NCI-H345 (cell line): Measurements from ENCODE around the gene ARHGAP19.

Source experiments
- DNase-seq: peaks from one replicate; lab custom pipeline; 2025; lab: John Stamatoyannopoulos, UW

Gene ARHGAP19

DNA sequence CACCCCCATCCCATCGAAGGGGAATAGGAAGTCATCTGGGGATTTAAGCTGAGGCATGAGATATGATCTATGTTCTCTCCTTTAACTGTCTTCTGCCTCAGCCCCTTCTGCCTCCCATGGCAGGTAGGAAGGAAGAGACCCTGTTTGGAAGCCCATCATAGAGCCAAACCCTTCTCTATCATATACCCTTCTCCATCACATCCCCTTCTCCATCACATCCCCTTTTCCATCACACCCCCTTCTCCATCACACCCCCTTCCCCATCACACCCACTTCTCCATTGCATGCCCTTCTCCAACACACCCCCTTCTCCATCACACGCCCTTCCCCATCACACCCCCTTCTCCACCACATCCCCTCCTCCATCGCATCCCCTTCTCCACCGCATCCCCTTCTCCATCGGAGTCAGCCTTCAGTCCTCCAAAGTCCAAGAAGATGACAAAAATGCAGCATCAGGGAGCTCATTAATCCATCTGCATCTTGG is 99.4 kb downstream of the ARHGAP19 start:
- no peak for DNase-seq

DNA sequence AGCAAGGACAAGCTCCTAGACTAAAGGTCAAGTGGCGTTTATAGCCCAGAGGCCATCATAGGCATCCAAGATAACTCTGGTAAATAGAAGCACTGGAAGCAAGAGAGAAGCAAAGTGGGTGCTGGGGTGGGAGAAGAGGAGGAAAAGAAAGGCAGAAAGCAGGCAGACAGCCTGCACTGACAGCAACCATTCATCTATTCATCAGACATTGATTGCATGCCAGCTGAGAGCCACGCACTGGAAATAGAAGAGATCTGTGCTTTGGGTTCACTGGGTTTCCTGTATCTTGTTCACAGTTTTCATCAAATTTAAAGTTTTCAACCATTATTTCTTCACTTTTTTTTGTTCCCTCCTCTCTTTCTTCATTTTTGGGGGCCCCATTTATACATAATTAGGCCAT is 102.0 kb downstream of the ARHGAP19 start:
- no peak for DNase-seq

DNA sequence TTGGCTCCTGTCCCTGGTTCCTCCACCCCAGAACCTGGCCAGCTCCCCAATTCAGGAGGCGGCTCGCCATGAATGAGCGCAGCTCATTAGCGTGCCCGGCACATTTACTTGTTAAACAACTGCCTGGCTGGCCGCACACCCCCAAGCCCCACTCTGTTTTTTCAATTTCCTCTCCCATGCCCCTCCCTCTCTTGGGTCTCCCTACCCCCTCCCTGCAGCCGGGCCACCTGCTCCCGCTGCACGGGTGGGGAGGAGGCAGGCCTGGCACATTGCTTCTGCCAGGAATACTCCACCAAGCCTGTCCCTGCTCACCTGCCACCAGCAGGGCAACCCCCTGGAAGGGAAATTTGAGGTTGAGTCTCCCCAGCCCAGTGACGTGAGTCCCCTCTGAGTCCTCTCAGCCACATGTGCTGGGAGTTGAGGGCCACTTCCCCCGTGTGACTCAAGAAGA is 104.2 kb downstream of the ARHGAP19 start:
- DNase-seq, result peak; percentile 52

DNA sequence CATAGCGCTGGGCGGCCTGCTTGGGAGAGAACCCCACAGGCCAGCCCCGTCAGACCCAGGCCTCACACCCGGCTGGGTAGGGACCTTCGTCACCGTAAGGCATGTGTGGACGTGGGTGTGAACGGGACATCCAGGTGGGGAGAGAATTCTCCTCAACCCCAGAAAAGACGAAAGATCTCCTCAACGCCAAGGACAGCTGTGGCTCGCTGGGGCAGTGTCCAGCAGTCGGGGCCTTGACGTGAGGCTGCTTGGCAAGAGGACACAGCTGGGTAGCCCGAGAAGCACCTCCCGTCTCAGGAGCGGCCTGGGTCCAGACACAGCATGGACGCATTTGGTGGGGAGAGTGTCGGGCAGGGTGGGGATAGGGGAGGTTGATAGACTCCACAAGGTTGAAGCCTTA is 105.5 kb downstream of the ARHGAP19 start:
- no peak for DNase-seq

DNA sequence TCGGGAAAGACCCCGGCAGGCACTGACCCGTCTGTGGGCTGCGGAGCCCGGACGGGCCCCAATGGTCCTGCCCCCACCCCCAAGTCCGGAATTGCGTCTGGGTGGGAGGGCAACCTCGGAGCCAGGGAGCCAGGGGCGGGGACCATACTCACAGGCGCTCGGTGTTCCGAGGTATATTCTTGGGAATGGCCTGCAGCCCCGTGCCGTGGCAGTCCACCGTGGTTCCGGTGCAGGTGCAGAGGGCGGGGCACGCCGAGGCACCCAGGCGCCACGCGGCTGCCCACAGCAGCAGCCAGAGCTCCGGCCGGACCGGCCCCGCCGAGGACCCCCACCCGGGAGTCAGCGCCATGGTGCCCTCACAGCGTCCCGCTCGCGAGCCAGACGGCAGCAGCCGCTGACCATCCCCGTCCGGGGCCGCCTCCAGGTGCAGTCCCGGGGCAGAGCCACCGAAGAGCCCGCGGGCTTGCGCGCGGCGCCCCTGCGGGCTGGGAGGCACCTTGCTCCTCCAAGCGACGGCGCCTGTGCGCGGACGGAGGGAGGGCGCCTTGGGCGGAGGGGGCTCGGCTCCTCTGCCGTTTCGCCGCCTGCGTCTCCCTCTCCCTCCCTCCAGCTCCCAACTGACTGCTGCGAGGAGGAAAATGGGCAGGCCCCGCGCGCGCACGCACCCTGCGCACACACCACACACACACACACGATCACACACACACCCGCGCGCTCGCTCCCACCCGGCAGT is 106.9 kb downstream of the ARHGAP19 start, which contains the start of gene SLIT1:
Gene SLIT1 (minus strand): TSS at position 634 of the 733 bp plus-strand sequence. CDS start 285 bp downstream, at position 349.
- DNase-seq, result no peak

DNA sequence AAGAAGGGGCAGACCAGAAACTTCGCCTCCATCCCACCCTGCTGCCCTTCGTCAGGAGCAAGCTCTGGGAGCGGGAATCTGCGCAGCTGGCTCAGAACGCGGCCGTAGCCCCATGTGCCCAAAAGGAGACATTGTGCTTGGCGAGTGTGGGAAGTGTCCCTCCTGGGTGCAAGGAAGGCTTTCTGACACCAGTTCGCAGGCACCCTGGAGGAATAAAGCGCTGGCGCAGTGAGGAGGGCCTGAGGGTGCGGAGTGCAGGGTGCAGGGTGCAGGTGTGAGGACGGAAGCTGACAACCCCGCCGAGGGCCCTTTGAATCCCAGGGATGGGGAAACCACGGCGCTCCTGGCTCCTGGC is 107.5 kb downstream of the ARHGAP19 start:
- DNase-seq, result no peak

DNA sequence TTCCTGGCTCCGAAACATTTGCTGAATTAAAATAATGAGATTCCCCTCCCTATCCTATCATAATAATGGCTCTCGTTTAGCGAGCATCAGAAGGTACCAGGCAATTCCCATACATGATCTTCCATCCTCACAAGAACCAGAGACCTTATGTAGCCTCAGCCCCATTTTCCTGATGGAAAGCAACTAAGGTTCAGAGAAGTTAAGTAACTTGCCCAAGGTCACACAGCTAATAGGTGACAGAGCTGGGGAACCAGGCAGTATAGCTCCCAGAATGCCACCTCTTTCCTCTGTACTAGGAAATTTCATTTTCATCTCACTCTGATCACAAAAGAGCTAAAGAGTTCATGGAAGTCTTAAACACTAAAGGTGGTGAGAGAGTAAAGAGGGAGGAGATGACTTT is 109.1 kb downstream of the ARHGAP19 start:
- no peak for DNase-seq

DNA sequence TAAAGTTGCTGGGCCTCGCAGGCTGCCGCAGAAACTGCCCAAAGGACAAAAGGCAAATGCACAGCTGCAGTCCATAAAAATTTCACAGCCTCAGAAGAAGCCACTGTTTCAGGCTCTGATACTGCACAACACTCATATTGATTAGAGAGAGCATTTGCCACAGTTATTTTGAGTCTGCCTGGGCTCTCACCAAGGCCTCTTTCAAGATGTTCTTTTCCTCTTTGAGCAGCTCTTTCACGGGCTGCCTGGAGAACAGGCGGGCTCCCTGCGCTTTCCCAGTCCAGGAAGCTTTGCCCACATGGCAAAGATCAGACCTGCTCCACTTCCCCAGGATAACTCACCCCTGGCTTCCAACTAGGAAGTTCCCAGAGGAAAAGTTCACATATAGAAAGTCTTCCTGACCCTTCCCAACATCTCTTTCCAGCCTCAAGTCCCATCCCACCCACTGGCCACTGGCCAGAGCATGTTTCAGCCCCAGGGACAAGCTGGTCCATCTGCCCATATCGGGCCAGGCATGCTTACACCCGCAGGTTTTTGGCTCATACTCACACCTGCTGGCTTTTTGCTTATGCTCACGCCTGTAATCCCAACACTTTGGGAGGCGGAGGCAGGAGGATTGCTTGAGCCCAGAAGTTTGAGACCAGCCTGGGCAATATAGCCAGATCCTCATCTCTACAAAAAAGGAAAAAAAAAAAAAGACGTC is 110.0 kb downstream of the ARHGAP19 start:
- no peak for DNase-seq

DNA sequence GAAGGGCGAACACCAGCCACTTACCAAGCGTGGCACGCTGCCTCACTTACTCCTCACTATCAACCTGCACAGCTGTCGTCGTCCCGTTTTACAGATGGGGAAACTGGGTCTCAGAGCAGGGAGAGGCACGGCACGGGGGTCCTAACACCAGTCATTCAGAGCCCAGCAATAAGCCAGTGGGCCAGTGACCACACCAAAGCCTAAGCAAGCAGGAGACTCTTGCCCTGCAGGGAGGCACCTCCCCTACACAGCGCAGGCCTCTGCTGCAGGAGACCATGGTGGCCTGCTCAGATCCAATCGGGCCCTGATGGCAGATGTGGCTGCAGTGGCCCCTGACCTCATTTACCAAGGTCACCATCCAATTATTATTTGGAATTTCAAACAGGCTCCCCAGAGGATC is 111.5 kb downstream of the ARHGAP19 start:
- no peak for DNase-seq

DNA sequence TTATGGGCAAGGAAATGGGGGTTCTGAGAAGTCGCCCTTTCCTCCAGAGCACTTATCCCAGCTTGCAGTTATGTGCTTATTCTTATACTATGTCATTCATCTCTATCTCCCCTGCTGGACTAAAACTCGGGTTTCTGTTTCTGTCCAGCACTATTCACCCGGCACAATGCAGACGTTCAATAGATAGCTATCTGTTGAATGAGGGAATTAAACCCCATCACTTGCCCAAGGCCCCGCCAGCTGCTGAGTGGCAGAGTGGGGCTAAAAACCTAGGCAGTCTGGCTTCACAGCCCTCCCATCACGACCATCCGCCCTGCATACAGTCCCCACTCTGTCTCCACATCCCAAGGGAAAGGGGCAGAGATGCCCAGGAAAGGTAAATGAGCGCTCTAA is 112.1 kb downstream of the ARHGAP19 start:
- DNase-seq, result no peak

DNA sequence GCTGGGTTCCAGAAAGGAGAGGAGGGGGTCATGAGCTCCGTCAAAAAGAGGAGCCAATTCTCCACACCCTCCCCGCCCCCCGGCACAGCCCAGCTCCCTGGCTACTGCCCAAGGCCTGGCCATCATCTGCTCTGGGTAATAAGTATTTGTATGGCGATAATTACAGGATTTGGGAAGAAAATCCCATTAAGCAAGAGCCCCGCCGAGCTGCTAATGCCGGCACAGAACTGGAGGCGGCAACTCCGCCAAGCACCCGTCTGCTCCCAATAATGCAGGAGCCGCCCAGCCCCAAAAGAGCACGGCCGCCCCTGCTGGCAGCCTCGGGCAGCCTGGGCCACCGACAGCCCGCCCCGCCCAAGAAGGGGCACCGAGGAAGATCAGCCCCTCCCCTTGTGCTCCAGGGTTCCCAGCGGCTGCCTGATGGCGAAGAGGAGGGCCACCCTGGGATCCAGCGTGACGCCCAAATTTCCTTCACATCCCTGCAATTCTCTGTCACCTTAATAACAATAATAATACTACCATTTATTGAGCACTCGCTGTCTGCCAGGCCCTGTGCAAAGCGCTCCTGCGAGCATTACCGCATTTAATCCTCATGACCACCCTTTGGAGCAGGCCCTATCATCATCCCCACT is 112.6 kb downstream of the ARHGAP19 start:
- peak; percentile 51 for DNase-seq

DNA sequence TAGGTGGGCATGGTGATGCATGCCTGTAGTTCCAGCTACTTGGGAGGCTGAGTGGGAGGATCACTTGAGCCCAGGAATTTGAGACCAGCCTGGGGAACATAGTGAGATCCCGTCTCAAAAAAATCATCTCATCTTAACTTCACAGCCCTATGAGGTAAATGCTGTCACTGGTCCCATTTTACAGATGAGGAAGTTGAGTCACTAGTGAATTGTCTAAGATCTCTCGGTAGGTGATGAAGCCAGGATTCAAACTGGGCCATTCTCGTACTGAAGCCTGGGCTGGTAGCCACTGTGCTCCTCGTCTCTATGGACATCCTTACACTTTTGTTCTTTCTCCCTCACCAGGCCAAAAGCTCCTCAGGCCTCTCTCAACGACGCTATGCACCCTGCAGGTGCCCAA is 113.1 kb downstream of the ARHGAP19 start:
- DNase-seq, result no peak

DNA sequence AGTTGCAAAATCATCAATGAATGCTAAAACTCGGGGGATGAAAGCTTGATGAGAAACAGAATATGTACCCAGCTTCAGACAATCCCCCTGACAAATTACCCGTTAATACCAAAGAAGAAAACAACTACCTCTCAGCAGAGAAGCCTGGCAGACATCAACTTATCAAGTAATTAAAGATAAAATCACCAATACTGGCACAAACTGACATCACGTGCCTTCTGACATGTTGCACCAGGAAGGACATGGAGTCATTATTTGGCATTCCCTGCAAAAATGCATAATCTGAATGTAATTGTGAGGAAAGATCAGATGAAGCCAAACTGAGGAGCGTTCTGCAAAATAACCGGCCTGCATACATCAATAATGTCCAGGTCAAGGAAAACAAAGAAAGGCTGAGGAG is 114.4 kb downstream of the ARHGAP19 start:
- no peak for DNase-seq

DNA sequence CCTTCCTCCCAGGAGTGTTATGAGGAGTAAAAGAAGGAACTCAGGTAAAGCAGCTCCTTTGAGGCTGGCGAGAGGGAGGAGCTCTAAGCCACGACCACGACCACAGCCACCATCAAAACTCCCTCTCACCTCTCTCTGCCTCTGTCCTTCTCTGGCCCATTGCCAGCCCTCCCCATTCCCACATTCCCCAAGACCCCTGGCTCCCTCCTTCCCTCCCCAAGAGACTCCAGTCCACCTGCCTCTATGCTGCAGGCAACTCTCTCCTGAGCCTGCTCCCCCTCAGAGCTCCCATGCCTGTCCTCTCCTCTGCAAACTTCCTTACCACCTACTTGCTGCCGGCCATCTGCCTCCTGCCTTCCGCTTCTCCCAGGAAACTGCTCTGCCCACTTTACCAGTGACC is 116.2 kb downstream of the ARHGAP19 start:
- DNase-seq, result no peak

DNA sequence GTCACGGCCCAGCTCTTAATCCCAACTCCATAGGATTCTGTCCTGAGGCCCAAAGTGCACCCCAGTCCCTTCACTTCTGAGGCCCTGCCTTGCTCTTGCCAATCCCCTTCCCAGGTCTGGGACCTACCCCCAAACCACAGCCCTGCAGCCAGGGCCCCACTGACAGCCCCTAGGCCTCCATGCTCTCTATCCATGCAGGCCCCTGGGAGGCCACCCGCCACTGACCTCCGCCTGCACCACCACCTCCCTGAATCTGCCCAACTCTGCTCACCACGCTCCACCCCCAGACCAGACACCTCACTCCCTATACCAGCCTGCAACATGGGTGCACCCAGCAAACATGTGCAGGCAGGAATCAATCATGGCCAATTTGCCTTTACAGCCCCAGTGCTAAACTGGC is 116.9 kb downstream of the ARHGAP19 start:
- DNase-seq, result no peak

DNA sequence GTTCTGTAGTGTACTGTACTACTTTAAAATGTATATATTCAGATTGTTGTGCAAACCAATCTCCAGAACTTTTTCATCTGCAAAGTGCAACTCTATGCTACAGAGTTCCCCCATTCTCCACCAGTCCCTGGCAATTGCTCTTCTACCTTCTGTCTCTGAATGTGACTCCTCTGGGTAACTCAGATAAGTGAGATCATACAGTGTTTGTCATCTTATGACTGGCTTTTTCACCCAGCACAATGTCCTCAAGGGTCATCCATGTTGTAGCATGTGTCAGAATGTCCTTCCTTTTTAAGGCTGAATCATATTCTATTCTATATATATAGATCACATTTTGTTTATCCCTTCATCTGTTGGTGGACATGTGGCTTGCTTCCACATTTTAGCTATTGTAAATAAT is 117.5 kb downstream of the ARHGAP19 start:
- no peak for DNase-seq

DNA sequence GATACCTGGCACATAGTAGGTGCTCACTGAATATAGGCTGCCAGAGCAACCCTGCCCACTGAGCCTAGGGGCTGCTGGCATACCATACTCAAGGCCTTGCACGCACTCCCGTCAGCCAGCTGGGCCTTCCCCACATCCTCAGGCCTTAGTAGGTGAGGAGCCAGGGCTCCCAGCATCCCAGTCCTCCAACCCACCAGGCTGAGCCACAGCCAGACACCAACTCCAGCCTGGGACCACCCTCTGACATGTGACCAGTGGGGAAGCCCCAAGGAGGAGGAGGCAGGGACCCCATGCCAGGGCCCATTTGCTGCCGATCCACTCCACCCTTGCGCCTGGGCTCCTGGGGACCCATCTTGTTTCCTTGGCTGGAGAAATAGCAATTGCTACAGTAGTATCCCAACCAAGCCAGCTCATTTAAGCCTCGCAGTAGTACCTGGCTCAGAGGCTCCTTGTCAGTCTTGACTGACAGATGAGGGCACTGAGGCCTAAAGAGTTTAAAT is 118.1 kb downstream of the ARHGAP19 start:
- no peak for DNase-seq

DNA sequence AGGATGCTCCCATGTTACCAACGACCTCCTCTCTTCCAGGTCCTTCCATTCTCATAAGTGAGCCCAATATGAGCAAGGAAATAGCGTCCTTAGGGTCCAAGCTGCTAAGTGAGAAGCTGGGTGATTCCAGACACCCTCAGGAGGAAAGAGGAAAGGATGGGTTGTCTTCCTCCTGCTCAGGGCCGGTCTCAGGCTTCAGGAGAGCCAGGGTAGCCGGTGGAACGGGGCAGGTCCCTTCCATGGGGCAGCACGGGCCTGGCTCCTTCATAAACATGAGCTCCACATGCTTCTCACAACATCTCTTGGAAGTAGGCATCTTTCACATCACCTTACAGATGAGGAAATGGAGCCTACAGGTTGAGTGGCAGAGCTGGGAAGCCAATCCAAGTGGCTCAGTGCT is 119.4 kb downstream of the ARHGAP19 start:
- no peak for DNase-seq
